NCI-H2107 (cell line): ENCODE measurements around the gene IP6K2.
"Not testable (repeated sequence)": the region's sequence is repeated elsewhere in the genome, so short reads cannot be mapped to it uniquely, and the experiment has no call there.

Experiments used
- DNase-seq: peaks from one replicate; lab custom pipeline; 2025; lab: John Stamatoyannopoulos, UW

IP6K2 gene

GRCh38 chr3:48727511-48727910 is 10.5 kb upstream of the IP6K2 start:
- no peak for DNase-seq

GRCh38 chr3:48725185-48725855 is 8.3 kb upstream of the IP6K2 start:
- DNase-seq, result not testable (repeated sequence)

GRCh38 chr3:48723725-48724124 is 6.7 kb upstream of the IP6K2 start:
- no peak for DNase-seq

- DNase-seq, result not testable (repeated sequence)
Observed at GRCh38 chr3:48723293-48723692, 6.3 kb upstream of the IP6K2 start.

- peak; percentile 12 for DNase-seq
Observed at GRCh38 chr3:48716508-48716981, 476 bp downstream of the IP6K2 start.

- no peak for DNase-seq
Observed at GRCh38 chr3:48715174-48715800, 1.7 kb downstream of the IP6K2 start.

GRCh38 chr3:48711727-48712126 is 5.3 kb downstream of the IP6K2 start:
- no peak for DNase-seq

- DNase-seq, result no peak
Observed at GRCh38 chr3:48709051-48709461, 8.0 kb downstream of the IP6K2 start.

GRCh38 chr3:48708481-48708889 is 8.5 kb downstream of the IP6K2 start:
- no peak for DNase-seq

GRCh38 chr3:48707157-48707556 is 9.9 kb downstream of the IP6K2 start:
- no peak for DNase-seq

GRCh38 chr3:48702320-48702920 is 14.6 kb downstream of the IP6K2 start:
- DNase-seq, result no peak

GRCh38 chr3:48700731-48701405 is 16.2 kb downstream of the IP6K2 start:
- DNase-seq, result no peak

- no peak for DNase-seq
Observed at GRCh38 chr3:48698891-48699290, 18.1 kb downstream of the IP6K2 start.

- DNase-seq, result no peak
Observed at GRCh38 chr3:48697952-48698351, 19.1 kb downstream of the IP6K2 start.

GRCh38 chr3:48696601-48697000 is 20.4 kb downstream of the IP6K2 start:
- no peak for DNase-seq

- no peak for DNase-seq
Observed at GRCh38 chr3:48696156-48696555, 20.9 kb downstream of the IP6K2 start.

GRCh38 chr3:48695393-48695753 is 21.6 kb downstream of the IP6K2 start:
- DNase-seq, result no peak

GRCh38 chr3:48694610-48695392 is 22.2 kb downstream of the IP6K2 start:
- no peak for DNase-seq

GRCh38 chr3:48693826-48694225 is 23.2 kb downstream of the IP6K2 start:
- no peak for DNase-seq

- no peak for DNase-seq
Observed at GRCh38 chr3:48692551-48692950, 24.5 kb downstream of the IP6K2 start.

- no peak for DNase-seq
Observed at GRCh38 chr3:48690846-48691458, 26.1 kb downstream of the IP6K2 start.

- no peak for DNase-seq
Observed at GRCh38 chr3:48689384-48689783, 27.6 kb downstream of the IP6K2 start.
